Stimulated activated CD4-positive, alpha-beta T cell treated with anti-CD3 and anti-CD28 coated beads, Interleukin-1b, Interleukin-23, amount 100 ng/mL, for 48 hours (primary cell): ENCODE measurements around the gene APBA1.

ENCODE experiments used
- DNase-seq: peaks from one replicate; pipeline ENCODE4 v3.0.0-alpha.2; 2020

Gene APBA1

DNA sequence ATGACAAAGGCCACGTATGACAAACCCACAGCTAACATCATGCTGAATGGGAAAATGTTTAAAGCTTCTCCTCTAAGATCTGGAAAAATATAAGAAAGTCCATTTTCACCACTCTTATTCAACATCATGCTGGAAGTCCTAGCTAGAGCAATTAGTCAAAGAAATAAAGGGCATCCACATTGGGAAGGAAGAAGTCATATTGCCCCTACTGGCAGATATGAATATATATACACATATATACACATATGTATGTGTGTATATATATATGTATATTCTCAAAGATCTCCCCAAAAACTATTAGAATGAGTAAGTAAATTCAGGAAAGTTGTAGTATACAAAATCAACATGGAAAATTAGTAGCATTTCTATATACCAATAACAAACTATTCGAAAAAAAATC, 17.1 kb downstream of the APBA1 start:
- DNase-seq, result no peak

DNA sequence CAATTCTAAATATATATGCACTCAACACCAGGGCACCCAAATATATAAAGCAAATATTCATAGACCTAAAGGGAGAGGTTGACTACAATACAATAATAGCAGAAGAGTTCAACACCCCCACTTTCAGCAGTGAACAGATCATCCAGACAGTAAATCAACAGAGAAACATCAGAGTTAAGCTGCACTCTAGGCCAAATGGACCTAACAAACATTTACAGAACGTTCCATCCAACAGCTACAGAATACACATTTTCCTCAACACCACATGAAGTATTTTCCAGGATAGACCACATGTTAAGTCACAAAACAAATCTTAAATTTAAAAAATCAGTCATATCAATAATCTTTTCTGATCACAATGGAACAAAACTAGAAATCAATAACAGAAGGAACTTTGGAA, 18.9 kb downstream of the APBA1 start:
- no peak for DNase-seq

DNA sequence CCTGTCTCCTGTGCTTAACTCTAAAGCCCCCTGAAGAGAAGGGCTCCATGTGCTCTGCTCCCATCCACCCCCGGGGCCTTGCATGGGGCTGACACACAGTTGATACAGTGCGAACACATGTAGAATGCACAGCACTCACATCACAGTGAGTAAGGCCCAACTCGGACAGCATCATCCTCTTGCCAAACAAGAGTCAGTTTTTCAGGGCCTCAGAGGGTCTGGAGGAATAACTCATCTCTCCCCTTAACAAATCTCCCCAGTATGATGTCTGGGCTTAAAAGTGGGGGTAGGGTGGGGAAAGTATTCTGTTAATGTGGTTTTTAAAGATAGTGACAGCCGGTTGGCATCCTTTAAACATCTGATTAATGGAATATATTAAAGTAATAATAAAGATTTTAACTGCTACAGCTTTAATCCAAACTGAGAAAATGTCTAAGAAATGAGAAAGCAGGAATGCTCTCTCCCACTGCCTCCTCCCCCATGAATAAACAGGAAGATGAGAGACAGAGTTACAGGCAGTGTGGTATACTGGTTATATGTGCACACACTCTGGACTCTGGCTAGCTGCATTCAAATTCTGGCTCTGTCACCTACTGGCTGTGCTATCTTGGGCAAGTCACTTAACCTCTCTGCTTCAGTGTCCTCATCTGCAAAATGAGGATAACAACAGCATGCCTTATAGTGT, 22.5 kb downstream of the APBA1 start:
- DNase-seq, result no peak

DNA sequence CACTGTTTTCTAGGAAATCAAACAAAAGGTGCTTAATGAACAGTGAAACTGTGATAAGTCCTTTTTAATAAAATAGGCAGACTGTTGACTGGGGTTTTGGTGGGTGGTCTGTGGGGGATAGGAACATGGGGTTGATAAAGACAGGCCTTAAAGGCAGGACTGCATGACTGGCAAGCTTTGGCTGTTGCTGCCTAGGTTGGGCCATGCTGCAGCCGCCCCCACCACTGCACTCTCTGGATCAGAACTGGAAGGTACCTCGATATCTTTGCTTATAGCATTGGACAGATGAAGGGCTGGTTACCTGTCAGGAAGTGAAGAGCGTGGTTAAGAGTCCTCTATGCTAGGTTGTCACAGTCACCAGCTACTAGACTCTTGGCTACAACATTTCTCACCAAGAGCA, 24.4 kb downstream of the APBA1 start:
- no peak for DNase-seq

DNA sequence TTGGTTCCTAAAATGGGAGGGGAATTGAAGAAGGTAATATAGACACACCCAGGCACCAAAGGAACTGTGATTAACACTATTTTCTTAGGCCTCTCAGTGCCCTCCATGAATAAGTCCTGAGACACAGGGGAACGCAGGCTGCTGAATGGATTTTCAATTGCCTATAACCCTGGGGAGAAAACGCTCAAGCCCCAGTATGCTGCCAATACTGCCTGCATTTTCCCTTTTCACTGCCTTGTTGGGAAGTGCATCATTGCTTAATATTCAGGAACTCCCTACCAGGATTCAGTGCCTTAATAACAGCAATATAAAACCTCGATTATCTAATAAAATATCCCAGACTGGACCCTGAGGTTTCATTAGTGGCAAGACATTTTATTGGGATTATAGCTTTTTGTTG, 25.4 kb downstream of the APBA1 start:
- no peak for DNase-seq

DNA sequence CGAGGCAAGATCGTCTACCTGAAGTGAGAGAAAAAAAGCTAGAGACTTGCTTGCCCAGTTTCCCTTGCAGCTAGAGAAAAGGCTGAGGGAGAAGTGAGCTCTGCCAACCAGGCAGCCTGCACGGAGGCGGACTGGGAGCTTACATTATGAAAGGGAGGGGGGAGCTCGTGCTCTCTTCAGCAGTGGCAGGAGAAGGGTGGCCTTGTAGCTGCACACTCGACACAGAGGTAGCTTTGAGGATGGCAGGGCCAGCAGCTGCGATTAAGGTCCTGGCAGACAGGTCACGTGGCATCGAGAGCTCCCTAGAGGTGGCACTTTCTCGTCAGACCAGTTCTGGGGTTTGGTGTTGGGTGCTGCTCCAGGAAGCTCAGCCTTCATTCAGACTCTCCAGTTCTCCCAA, 26.7 kb downstream of the APBA1 start:
- DNase-seq, result no peak

DNA sequence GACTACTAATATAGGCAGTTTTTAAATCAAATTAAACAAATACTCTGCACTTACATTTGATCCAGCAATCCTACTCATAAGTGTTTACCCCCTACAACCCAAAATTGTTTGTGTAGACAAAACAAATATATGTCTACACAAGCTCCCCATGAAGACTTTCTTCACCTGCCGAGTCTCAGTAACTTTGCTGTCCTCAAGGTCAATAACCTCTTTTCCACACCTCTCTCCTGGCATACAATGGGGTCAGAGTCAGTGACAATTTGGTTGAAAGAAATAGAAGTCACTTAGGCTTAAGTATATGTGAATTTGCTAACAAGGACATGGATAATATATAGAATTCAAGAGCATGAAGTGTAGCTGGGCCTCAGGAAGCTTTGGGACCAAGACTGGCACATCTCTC, 29.1 kb downstream of the APBA1 start:
- DNase-seq, result no peak

DNA sequence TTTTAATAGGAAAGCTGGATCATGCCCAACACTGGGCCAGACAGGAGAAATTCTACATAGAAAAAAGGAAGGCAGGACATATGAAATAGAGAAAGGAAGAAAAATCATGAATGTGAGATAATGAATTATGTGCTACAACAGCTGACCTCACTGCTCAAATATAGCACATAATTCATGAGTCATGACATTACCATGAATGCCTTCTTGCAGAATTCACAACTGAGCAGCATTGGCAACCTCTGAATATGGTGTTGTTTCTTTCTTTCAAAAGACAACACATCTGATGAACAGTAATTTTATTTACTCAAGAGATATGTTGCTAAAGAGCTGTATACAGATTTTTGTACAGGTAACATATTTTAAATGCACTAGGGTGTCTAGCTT, 34.4 kb downstream of the APBA1 start:
- no peak for DNase-seq

DNA sequence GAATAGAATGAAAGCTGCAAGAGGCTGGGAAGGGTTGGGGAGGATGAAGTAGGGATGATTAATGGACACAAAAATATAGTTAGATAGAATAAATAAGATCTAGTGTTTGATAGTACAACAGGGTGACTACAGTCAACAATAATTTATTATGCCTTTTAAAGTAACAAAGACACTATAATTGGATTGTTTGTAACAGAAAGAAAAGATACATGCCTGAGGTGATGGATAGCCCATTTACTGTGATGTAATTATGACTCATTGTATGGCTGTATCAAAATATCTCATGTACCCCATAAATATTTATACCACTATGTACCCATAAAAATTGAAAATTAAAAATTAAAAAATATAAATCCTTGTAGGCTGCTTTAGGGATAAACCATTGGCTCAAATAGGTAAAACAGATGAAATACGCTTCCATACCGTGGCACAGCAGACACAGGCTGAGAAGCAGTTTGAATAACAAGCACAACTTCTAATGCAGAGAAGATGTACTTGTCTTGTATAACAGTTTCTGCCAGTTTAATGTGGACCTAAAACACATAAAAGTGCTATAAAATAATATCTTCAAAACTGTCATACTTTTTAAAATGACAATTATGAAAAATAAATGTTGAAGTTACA, 34.9 kb downstream of the APBA1 start:
- DNase-seq, result no peak

DNA sequence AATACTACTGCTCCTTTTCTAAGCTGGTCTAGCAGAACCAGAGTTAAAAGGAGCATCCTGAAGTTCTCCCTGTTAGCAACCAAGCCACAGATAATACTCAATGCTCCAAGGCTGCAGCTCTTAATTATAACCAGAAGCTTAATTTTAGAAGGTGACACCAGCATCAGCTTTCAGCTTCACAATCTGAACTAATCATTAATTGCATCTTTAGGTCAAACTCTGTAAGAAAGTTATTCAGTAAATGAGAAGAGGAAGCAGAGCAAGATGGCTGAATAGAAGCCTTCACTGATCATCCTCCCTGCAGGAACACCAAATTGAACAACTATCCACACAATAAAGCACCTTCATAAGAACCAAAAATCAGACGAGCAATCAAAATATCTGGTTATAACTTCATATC, 38.5 kb downstream of the APBA1 start:
- DNase-seq, result no peak

DNA sequence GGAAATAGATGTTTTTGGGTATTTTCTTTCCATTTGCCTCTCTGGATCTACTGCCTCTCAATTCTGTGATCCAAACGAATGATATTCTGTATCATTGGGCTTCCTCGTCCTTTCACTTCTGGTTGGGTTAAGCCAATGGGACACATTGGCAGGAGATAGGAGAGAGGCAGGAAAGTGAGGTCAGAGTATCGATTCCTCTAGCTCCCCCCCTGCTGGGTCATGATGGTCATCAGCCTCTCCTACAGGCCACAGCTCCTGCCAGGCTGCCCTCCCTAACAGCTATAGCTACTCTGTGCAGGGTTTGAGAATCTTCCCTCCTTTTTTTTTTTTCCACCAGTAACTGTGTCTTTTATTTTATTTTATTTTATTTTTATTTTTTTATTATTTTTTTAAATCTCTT, 39.4 kb downstream of the APBA1 start:
- no peak for DNase-seq

DNA sequence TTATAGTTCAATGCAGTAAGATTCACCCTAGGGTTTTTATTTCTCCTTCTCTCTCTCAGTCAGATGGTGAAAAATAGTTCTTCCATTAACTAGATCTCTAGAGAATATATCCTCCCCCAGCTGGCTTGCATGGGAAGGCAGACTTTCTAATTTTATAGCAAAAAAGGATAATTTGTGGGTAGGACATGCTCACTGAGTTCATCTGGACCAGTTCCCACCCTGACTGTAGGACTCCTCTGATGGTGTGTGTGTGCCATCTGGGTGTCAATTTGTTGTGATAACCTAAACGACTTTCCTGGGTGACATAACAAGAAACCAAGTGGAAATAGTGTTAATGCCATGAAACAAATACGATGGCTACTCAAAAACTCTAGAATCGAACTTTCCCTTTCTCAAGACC, 44.9 kb downstream of the APBA1 start:
- DNase-seq, result no peak

DNA sequence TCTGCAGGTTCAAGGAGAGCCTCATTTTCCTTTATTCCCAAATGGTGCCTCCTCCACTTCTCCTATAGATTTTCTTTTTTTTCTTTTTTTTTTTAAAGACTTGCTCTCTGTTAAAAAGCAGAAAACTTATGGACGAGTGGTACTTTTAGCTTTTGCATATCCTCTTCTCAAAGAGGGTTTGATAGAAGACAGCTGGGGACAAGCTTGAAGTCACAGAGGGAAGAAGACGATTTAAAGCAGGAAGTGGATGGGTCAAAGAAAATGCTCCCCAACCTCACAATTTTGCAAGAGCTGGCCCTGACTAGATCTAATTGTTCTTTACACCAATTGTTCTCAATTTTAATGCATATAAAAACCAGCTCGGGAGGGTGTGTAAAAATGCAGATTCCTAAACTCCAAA, 48.9 kb downstream of the APBA1 start:
- no peak for DNase-seq

DNA sequence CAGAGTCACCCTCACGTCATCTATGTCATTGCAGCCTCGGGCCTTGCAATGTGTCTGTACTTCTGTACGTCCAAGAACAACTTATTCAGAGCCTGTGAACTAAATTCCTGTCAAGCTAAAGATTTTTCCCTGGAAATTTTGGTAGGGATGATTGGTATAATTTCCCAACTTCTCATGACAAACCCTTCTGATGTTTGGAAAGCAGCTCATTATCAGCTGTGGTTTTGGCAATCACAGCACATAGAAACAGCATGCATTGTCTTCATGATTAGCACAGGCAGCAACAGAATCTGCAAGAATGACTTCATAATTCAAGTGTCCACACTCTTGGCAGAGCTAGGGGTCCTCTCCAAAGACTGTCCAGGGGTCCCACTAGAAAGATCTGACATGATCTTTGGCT, 49.5 kb downstream of the APBA1 start:
- no peak for DNase-seq

DNA sequence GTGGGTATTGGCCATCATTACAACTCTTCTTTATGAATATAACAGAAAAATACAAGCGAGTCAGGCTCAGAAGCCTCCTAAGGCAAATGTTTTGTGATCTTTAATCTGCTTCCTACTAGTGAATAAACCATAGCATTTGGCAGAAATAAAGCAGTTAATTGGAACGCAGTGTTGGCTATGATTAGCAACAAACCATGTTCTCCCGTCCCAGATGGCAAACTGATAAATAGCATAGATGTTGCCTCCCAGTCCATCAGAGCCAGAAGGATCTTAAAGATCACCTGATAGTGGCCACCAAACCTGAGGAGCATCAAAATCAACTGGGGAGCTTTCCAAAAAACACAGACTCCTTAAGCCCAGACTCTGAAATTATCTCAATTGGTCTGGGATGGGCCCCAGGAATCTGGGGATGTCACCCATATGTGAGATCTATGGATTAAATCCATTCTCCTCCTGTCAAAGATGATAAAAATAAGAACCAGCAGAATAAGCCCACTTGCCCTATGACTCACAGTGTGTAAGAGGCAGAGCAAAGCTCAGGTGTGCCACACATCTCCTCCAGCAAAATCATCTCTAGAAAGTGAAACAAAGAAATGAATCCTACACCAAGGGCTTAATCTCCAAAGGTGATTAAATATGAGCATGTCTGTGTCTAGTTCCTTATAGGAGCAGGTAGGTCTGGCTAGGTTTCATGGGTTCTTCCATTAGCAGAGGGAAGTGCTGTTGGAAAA, 50.3 kb downstream of the APBA1 start:
- no peak for DNase-seq

DNA sequence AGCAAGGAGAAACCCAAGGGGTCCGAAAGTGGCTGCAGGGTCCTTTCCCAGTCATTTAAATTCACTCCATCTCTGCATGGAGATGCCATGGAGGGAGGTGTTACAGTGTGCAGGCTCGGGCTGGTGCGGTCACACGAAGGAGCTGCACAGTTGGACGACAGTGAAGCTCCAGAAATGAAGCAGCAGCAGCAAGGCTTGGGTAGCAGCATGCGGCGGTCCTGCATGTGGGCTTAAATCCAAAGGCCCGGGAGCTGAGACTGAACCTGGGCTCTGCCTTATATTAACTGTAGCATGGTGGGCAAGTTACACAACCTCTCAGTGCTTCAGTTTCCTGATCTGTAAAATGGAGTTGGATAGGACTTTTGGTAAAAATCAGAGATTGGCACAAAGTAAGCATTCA, 51.4 kb downstream of the APBA1 start:
- DNase-seq, result no peak

DNA sequence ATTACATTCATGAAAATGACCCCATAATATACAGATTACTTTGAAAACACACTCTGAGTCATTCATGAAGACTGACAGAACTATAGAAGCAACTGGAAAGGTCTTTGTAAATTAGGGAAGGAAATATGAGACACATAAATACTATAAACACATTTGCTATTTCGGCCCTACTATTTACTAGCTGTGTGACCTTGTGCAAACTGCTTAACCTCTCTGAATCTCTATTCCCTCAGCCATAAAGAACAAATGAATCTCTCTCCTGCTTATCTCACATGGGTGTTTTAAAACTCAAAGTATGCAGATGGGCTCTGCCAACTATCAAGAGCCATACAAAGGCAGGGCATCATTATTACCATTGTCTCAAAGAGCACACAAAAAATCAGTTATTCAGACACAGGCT, 52.9 kb downstream of the APBA1 start:
- no peak for DNase-seq

DNA sequence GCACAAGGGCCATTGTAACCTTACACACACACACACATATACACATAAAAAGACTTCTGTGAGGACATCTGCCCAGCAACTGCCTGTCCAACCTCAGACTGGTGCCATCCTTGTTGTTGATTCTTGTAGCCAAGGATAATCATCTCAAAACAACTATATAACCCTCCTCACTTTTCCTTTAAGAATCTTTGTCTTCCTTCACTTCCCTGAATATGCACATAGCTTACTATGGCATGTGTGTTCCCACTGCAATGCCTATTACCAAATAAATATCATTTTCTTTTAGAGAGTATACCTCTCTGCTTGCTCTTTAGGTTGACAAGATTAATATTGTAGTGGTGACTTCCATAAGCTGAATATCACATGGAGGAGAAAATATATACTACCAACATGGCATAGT, 55.2 kb downstream of the APBA1 start:
- DNase-seq, result no peak

DNA sequence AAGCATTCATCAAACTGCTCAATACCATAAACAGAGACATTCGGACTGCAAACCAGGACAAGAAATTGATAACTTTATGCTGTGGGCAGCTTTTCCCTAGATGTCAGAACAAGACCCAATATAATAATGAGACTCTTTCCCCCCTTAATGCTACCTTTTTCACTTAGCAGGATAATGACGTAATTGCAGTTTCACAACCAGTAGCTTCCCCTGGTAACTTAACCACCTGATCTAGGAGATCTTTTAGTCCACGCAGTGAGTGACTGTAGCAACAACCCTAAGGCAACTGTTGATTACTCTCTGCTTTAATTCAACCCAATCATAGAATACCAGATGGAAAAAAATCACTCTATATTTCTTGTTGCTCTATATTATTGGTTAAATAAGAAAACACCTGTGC, 56.3 kb downstream of the APBA1 start:
- no peak for DNase-seq

DNA sequence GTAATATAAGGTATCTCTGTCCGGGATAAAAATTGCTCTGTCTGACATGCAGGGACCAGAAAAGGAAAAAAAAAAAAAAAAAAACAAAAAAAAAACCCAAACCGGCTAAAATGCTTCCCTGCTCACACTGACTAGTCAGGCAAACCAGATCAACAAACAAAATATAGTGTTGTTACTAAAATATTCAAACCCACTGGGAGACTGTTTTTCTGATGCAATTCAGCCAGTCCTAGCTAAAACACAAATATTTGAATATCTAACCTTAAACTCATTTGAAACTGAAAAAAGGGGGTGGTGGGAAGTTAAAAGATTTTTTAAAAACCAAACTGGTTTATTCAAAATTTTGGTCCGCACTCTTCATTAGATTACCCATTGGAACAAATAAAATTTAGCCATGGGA, 61.0 kb downstream of the APBA1 start:
- DNase-seq, result no peak

DNA sequence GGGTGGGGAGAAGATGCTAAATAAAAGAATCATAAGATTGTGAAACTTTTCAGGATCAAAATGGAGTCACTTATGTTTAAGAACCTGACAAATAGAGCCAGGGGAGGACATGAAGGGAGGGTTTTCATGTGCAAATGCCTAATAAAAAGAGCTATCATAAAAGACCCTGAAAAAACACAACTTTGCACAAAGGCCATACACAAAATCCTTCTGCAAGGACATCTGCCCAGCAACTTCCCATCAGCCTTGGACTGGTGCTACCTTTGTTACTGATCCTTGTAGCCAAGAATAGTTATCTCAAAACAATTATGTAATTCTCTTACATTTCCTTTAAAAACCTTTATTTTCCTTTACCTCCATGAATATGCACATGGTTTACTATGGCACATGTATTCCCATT, 63.0 kb downstream of the APBA1 start:
- no peak for DNase-seq

DNA sequence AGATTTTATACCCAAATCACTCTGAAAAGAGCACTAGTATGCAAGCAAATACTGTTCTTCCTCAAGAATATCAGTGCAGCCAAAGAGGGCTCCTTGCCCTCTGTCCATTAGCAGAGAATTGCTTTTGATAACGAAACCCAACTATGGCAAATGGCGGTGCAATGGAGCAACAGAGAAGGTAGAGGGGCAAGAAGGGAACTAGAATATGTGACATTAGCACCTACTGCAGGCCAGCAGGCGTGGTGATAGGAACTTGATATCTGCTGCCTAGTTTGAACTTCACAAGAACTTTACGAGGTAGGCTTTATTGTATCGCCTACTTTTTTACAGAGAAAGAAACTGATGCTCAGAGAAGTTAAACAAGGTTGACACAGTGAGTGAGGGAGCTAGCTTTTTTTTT, 66.1 kb downstream of the APBA1 start:
- DNase-seq, result no peak

DNA sequence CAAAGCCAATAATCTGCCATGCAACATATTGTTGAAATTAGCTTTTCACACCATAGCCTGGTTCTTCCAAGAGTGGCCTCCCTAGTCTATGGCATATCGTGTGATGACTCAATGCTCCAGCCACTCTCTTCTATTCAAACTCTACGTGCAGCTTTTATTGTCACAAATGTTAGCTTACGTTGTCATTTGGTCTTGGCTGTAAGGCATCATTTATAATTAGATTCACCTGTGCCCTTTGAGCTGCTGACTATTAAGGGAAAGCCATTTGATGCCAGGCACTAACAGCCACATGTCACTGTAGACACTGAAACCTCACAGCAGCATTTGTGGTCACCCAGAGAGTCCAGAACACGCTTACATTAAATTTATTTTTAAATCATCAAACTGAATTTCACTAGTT, 66.8 kb downstream of the APBA1 start:
- DNase-seq, result no peak

DNA sequence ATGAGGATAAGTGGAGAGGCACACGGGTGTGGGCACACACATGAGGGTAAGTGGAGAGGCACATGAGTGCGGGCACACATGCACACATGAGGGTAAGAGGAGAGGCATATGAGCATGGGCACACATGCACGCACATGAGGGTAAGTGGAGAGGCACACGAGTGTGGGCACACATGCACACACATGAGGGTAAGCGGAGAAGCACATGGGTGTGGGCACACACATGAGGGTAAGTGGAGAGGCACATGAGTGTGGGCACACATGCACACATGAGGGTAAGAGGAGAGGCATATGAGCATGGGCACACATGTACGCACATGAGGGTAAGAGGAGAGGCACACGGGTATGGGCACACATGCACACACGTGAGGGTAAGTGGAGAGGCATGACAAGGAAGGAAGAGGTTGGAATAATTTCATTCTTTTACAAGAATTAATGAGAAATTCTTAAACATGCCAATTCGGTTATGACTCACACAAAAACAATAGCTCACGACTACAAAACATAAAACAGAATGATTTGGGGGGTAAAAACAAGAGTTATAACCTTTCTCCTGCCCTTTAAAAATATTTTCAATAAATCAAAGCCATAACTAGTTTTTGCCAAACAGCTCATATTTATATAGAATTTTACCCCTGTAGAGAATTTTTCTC, 67.5 kb downstream of the APBA1 start:
- DNase-seq, result no peak
